DMS53 treated with DMSO at 0.1 percent for 48 hours (cell line): Measurements from ENCODE around the gene MEGF9.

ENCODE experiments used
- DNase-seq: peaks from one replicate; lab custom pipeline; 2025; ENCODE audit not compliant: unreplicated experiment; lab: John Stamatoyannopoulos, UW

MEGF9 gene

DNA sequence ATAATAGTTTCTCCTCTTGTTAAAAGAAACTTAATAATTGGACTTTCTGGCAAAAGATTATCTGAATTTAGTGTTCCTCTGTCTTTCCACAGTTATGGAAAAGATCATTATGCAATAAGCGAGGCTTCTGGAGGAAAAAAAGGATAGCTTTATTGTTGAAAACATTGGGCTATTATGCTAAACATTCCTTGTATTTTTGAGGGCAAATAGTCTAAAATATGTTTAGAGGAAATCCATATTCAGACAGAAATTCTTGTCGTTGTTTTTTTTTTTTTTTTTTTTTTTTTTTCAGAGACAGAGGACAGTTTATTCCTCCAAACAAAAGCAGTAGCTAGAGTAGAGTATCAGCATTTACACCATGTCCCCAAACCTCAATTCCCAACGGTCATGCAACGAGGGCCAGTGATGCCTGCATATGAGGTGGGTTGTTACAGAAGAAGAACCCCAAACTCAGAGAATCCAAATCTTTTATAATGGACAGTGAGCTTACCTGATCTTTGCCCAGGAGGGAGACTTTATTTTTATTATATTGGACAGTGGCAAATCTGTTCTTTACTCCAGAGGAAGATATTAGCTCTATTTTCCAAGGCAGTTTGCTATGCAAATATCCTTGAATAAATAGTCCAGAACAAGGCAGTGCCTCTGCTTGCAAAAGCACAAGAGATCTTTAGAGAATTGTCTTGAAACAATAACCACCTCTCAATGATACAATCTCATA lies 85.9 kb downstream of the MEGF9 start:
- DNase-seq, result no peak

DNA sequence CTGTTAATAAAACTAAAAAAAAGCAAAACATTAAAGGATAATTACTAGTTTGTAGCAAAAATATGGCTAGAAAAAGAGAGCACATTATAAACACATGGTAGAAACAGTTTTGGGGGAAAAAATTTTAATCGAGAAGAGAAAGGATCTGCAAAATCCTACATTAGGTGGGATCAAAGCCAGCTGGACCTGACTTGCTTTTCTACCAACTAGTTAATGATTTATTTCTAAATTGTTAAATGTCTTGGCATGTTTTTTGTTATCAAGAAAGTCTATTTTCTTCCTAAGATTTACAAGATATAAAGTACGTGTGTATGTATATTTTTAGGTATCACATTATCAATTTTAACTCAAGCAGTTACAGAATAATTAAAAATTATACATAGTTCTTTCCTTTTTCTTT lies 87.2 kb downstream of the MEGF9 start:
- DNase-seq, result no peak

GRCh38 chr9:120626512-120626911 lies 87.8 kb downstream of the MEGF9 start:
- DNase-seq, result no peak

DNA sequence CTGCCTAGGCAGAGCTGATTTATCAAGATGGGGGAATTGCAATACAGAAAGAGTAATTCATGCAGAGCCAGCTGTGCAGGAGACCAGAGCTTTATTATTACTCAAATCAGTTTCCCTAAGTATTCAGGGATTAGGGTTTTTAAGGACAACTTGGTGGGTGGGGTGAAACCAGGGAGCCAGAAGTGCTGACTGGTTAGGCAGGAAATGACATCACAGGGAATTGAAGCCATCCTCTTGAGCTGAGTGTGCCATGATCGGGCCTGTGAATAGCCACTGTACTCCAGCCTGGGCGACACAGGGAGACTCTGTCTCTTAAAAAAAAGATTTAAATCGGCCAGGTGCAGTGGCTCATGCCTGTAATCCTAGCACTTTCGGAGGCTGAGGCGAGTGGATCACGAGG lies 89.0 kb downstream of the MEGF9 start:
- no peak for DNase-seq

DNA sequence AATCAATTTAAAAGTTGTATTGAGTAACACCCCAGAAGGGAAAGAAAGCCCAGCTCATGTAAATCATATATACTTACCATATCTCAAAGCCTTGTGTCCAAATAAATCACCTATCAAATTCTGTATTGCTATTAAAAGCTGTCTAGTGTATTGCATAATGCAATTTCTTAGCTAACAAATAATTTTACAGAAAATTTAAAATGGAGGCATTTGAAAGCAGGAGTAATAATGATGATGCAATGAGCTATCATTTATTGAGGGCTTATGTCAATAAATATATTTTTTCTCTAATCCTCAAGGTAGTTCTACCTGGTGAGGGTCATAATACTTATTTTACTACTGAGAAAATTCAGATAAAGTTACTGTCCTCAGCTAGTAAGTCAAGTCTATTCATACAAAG lies 91.5 kb downstream of the MEGF9 start:
- DNase-seq, result no peak

DNA sequence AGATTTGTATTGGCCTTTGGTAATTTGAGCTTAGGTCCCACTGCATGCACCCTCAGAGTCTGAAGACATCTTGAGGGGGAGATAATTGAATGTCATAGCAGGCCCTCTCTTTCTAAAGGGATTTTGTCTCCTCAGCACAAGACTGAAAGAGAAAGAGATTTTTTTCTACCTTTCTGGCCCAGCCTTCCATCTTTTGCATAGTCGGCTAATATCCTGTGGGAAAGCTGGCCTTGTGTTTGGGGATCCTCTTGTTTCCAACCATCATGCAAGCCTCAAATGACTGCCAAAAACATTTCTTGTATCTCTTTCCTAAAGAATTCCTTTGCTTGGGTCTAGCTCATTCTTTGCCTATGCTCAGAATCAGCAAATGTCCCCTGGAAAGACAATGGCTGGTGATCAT lies 92.3 kb downstream of the MEGF9 start:
- DNase-seq, result no peak

GRCh38 chr9:120619751-120620655 lies 94.3 kb downstream of the MEGF9 start:
- peak; percentile 80 for DNase-seq

DNA sequence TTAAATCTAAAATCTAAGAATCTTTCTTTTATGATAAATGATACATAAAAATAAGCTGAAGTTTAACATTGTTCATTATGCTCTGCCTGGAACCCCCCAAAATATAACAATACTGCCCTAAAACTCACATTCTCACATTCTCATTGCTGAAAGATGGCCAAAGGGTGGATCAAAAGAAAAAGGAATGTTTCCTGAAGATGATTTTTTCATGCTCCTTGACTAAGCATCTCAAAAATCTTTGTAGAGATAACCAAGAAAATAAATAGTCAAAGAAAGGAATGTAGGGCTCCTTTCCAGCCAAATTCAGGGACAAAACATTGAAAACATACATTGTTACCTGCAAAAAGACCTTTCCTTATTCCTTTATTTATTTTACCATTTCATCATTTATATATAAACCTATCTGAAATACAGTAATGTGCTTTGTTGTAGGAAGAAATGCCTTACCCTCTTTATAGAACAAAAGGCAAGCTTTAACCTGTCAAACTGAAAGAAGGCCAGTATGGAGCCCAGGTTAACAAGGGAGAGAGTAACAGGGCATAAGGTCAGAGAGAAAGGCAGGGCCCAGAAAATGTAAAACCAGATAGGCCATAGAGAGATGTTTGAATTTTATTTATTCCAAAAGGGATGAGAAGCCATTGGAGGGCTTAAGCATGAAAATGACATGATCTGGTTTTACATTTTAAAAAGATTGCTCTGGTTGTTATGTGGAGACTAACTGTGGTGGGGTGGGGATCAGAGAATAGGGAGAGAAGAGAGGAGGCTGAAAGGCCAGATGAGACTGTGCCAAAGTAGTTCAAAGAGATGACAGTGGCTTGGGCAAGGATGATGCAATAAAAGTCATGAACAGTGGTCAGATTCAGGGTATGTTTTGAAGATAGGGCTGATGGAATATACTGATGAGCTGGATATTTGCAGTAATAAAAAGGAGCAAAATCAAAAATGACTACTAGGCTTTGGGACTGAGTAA lies 97.0 kb downstream of the MEGF9 start:
- DNase-seq, result no peak

GRCh38 chr9:120612218-120612617 lies 102.1 kb downstream of the MEGF9 start:
- peak; percentile 12 for DNase-seq

GRCh38 chr9:120611690-120612068 lies 102.6 kb downstream of the MEGF9 start:
- no peak for DNase-seq

GRCh38 chr9:120610975-120611689 lies 103.1 kb downstream of the MEGF9 start:
- DNase-seq, result no peak

- DNase-seq, result no peak
These were observed 104.6 kb downstream of the MEGF9 start for GRCh38 chr9:120609636-120610035.

DNA sequence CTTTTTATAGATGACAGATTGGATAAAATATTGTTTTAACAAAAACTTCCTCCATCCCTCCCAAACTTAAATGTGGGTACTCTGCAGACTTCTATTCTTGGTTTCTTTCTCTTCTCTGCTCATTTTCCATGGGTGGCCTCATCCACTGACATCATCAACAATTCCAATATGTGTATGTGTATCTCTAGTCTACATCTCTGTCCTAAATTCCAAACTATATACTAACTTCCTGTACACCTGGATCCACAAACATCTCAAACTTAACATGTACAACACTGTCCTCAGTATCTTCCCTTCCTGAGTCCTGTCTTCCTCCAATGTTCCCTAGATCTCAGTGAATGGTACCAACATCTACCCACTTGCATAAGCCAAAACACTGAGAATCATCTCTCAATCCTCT lies 105.8 kb downstream of the MEGF9 start:
- DNase-seq, result no peak

DNA sequence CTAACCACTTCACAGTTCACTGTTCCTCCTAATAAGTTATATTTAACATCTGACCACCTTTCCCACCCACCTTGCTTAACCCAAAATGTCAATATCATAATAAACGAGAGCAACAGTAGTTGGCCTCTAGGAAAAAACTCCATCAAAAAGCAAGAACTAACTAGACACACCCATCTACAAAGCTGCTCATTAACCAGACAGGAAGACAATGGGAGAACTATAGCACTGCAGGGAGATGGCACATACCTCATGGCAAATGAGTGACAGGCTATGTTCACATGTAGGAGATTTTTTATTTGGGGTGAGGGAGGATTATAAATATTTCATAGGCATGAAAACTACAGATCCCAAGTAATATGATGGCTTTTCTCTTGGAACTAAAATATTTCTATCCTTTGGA lies 110.7 kb downstream of the MEGF9 start:
- no peak for DNase-seq

GRCh38 chr9:120603010-120603409 lies 111.3 kb downstream of the MEGF9 start:
- no peak for DNase-seq

DNA sequence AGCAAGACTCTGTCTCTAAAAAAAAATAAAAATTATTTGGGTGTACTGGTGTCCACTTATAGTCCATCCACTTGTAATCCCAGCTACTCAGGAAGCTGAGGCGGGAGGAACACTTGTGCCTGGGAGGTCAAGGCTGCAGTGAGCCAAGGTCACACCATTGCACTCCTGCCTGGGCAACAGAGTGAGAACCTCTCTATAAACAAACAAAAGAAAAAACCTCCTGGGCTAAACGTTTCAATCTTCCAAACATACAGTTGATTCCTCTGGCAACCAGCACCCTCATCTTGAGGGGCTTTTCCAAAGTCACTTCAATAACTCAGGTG lies 120.4 kb downstream of the MEGF9 start:
- DNase-seq, result no peak

- DNase-seq, result no peak
These were observed 120.9 kb downstream of the MEGF9 start for GRCh38 chr9:120593250-120593954.

GRCh38 chr9:120592210-120592609 lies 122.1 kb downstream of the MEGF9 start:
- no peak for DNase-seq

- DNase-seq, result no peak
These were observed 126.9 kb downstream of the MEGF9 start for GRCh38 chr9:120587328-120587727.

DNA sequence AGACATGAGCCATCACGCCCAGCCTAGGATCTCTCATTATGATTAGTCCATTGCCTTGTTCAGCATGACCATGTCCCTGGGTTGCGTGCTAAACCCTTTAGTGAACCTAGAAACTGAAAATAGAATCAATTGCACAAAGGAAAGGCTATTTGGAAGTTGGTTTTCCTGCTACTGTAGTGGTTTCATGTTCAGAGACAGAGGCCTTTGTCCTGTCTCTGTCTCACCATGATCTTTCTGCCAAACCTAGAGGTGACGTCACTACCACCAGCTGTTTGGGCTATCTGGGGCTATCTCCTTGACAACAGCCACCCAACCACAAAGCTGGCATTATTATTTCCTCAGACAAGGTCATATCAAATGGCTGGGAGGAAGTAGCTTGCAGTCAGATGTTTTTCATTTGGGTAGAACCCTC lies 130.3 kb downstream of the MEGF9 start:
- peak; percentile 95 for DNase-seq
